ENCODE measurements around the gene MPPED1. TPM values are rescaled to one million over a fixed set of nuclear protein-coding genes. Genes with fewer than 3 reads are reported as not detected.

Gene MPPED1
- total RNA-seq, 3 donors from 2014 or later = 0.17 TPM; not detected in 2

GRCh38 chr22:43554259-43554636, 142.4 kb downstream of the MPPED1 start:
- Histone ChIP-seq H3K36me3 (ENCODE audit: low read depth) (no peaks in the 10 kb centered on the region), H3K4me3 (no peak overlapping the region), H3K4me1 (ENCODE audit: low read depth) (no peaks in the 10 kb centered on the region), H3K9me3 (no peaks in the 10 kb centered on the region)
- TF ChIP-seq CTCF (IDR thresholded peaks at IDR 0.05) = no peak
- ATAC-seq (no peak), DNase-seq (no peak)
- intact Hi-C loops (cut with DNase I, micrococcal nuclease) = no loop called here

- no peak for TF ChIP-seq CTCF (IDR thresholded peaks at IDR 0.05)
- Histone ChIP-seq H3K4me3 (no peak overlapping the region), H3K4me1 (ENCODE audit: low read depth) (no peaks in the 10 kb centered on the region), H3K36me3 (ENCODE audit: low read depth) (no peaks in the 10 kb centered on the region), H3K9me3 (no peaks in the 10 kb centered on the region)
- ATAC-seq (no peak), DNase-seq (peak in 1 of 3 donors; percentile 13)
- intact Hi-C loops (cut with DNase I, micrococcal nuclease) = no loop called here
These were observed 143.0 kb downstream of the MPPED1 start for GRCh38 chr22:43554694-43555365.

- intact Hi-C loops (cut with DNase I, micrococcal nuclease) = no loop called here
These were observed 144.0 kb downstream of the MPPED1 start for GRCh38 chr22:43555561-43556515.

More at GRCh38 chr22:43555561-43556515, 144.0 kb downstream of the MPPED1 start:
- TF ChIP-seq CTCF (IDR thresholded peaks at IDR 0.05) = no peak
- H3K36me3 ChIP-seq (ENCODE audit: low read depth) = no peaks in the 10 kb centered on the region
- H3K9me3 ChIP-seq = no peaks in the 10 kb centered on the region
- no peaks in the 10 kb centered on the region for H3K4me1 ChIP-seq (ENCODE audit: low read depth)
- ATAC-seq = no peak
- DNase-seq = peak in 1 of 3 donors; percentile 12
- no peak overlapping the region for H3K4me3 ChIP-seq

Other genes with a start within 250 kb of the MPPED1 start
- 10 to 100 TPM; 47.6 to 95.2 (median 90.1) TPM for gene TTLL12, start 224.9 kb upstream of the MPPED1 start, total RNA-seq
- 10 to 100 TPM in 1 of 3 donors, 1 to 10 TPM in 2; 3.8 to 20.9 (median 4.7) TPM for gene SCUBE1, start 68.6 kb upstream of the MPPED1 start, total RNA-seq